SU-DHL-6 (cell line): ENCODE data around the gene PIM1.

Source experiments
- EZH2phosphoT487 ChIP-seq: fragments of 200-600 bp; sonication (generic), shearing (Covaris generic); conservative IDR thresholded peaks from 2 replicates; pipeline ENCODE4 v1.6.1; 2018; ENCODE audit warnings: mild to moderate bottlenecking, antibody characterized with exemption, low read length, moderate library complexity, mixed read lengths
- TF ChIP-seq, protein P1 (sequence below): fragments of 200-600 bp; sonication (generic); IDR thresholded peaks from one replicate; pipeline ENCODE4 v1.5.1; 2017; ENCODE audit warnings: antibody characterized with exemption, mild to moderate bottlenecking, low read length, moderate library complexity; ENCODE audit not compliant: insufficient read depth, poor library complexity, severe bottlenecking

DNA sequence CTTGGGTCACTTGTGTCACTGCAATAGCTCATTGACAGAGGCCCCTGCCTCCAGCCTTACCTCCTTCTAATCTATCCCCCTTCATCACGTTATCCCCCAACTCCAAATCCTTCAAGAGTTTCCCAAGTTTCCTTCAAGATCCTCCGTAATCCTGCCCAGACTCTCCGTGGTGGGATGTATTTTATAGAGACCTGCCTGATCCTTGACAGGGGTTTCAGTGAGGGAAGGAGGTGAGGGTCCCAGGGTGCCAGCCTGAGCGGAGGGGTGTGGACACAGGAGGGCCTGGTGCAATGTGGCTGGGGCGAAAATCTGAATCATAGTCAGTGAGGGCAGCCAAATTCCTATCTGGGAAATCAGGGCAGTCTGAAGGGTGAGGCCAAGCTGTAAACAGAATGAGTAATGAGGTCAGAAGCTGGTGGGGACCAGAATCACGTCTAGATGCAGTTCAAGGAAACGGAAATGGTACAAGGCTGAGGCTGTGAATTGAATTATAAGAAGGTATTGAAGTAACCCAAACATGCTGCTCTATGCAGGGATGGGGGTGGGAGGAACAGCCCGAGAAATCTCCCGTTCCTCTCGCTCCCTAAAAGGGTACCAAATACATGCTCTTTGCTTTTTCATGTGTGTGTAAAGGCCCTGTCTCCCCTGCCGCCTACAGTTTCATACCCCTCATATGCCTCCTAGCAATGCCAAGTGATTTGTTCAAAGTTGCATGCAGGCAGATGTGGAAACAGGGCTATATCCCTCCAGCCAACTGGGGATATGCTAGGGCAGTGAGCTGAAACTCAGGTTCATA is 35.4 kb upstream of the PIM1 start:
- TF ChIP-seq, protein P1, sequence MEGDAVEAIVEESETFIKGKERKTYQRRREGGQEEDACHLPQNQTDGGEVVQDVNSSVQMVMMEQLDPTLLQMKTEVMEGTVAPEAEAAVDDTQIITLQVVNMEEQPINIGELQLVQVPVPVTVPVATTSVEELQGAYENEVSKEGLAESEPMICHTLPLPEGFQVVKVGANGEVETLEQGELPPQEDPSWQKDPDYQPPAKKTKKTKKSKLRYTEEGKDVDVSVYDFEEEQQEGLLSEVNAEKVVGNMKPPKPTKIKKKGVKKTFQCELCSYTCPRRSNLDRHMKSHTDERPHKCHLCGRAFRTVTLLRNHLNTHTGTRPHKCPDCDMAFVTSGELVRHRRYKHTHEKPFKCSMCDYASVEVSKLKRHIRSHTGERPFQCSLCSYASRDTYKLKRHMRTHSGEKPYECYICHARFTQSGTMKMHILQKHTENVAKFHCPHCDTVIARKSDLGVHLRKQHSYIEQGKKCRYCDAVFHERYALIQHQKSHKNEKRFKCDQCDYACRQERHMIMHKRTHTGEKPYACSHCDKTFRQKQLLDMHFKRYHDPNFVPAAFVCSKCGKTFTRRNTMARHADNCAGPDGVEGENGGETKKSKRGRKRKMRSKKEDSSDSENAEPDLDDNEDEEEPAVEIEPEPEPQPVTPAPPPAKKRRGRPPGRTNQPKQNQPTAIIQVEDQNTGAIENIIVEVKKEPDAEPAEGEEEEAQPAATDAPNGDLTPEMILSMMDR: no peak
- TF ChIP-seq EZH2phosphoT487: no peak
